Fibroblast of villous mesenchyme (primary cell): ENCODE measurements around the gene RSBN1. TPM values are rescaled to one million over a fixed set of nuclear protein-coding genes. Genes with fewer than 3 reads are reported as not detected.
A peak's percentile ranks its signal among the peaks of the same experiment; 100 is the strongest.

ENCODE experiments used
- DNase-seq: peaks from one replicate; pipeline ENCODE4 v3.0.0-alpha.2; 2010; ENCODE audit warnings: low read depth
- H3K4me3 ChIP-seq: 2 replicates; pipeline ENCODE4 v1.5.1; 2011; ENCODE audit warnings: low read depth, mild to moderate bottlenecking, low read length
- CTCF ChIP-seq: IDR thresholded peaks from 2 replicates; pipeline ENCODE4 v1.5.1; 2012; ENCODE audit warnings: low read depth, mild to moderate bottlenecking, low read length; ENCODE audit not compliant: insufficient read depth
- total RNA-seq: library from RNA; depleted of rRNA; stranded (reverse); fragments of >200 nt; gene quantifications from 2 replicates; pipeline ENCODE4 v1.2.3, GENCODE V29; 2012

Gene RSBN1
- total RNA-seq, 1 donor = 12.1 TPM

- TF ChIP-seq CTCF = no peak
- no peak for DNase-seq
- H3K4me3 ChIP-seq = no peak overlapping the region
Observed at GRCh38 chr1:113770031-113770430, 42.2 kb downstream of the RSBN1 start.

GRCh38 chr1:113769601-113769970 lies 42.7 kb downstream of the RSBN1 start:
- DNase-seq = no peak
- no peak for TF ChIP-seq CTCF

GRCh38 chr1:113768916-113769600 lies 43.2 kb downstream of the RSBN1 start:
- H3K4me3 ChIP-seq = no peak overlapping the region
- no peak for TF ChIP-seq CTCF

More at GRCh38 chr1:113769601-113769970, 42.7 kb downstream of the RSBN1 start:
- no peak overlapping the region for H3K4me3 ChIP-seq

GRCh38 chr1:113765306-113766230 lies 46.7 kb downstream of the RSBN1 start:
- H3K4me3 ChIP-seq = no peak overlapping the region
- peak; percentile 41 for DNase-seq
- TF ChIP-seq CTCF = no peak

More at GRCh38 chr1:113768916-113769600, 43.2 kb downstream of the RSBN1 start:
- DNase-seq = no peak

GRCh38 chr1:113763661-113764060 lies 48.6 kb downstream of the RSBN1 start:
- DNase-seq = no peak
- TF ChIP-seq CTCF = no peak
- no peak overlapping the region for H3K4me3 ChIP-seq

- no peak overlapping the region for H3K4me3 ChIP-seq
- TF ChIP-seq CTCF = no peak
- no peak for DNase-seq
Observed at GRCh38 chr1:113761937-113762336, 50.3 kb downstream of the RSBN1 start.
